HAP-1 (cell line): ENCODE data around the gene DUSP3.

Source experiments
- DNase-seq, 2 experiments: peaks; one replicate each; pipeline ENCODE4 v3.0.0-alpha.2; 2016 to 2020; ENCODE audit warnings: low spot score in 2 of 2
- H3K27me3 ChIP-seq: fragments of 250-450 bp; sonication (Bioruptor Pico); 2 replicates; pipeline ENCODE4 v1.5.1; 2020; ENCODE audit warnings: low read depth, mild to moderate bottlenecking, moderate library complexity
- H3K36me3 ChIP-seq: fragments of 250-450 bp; sonication (Bioruptor Pico); replicated peaks from 2 replicates; pipeline ENCODE4 v1.5.1; 2020; ENCODE audit warnings: mild to moderate bottlenecking
- H3K4me1 ChIP-seq: fragments of 250-450 bp; sonication (Bioruptor Pico); 2 replicates; pipeline ENCODE4 v1.5.1; 2020; ENCODE audit warnings: mild to moderate bottlenecking
- H3K4me3 ChIP-seq: fragments of 250-450 bp; sonication (Bioruptor Pico); 2 replicates; pipeline ENCODE4 v1.5.1; 2020; ENCODE audit warnings: mild to moderate bottlenecking, moderate library complexity
- H3K9me3 ChIP-seq: fragments of 250-450 bp; sonication (Bioruptor Pico); 2 replicates; pipeline ENCODE4 v1.5.1; 2020; ENCODE audit warnings: mild to moderate bottlenecking, moderate library complexity
- in situ Hi-C: fragments of 300-500 bp; cut with MboI; formaldehyde crosslinking; loops from 3 replicates; pipeline ENCODE4 v1.14.3; 2020; ENCODE audit warnings: low sequenced_read_pairs, inconsistent platforms, mixed read lengths

DUSP3 gene

DNA sequence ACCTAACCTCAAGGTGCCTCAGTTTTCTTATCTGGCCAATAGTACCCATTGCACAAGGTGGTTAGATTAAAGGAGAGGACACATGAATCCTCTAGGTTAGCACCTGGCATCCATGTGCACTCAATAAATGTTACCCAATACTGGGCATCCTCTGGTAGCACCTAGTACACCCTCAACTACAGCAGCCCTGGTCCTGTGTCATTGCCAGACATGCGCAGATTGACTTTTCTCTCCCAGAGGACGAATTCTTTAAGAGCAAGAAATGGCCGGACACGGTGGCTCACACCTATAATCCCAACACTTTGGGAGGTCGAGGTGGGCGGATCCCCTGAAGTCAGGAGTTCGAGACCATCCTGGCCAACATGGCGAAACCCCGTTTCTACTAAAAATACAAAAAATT lies 7.3 kb downstream of the DUSP3 start:
- no peak overlapping the region for H3K4me3 ChIP-seq
- no peaks in the 10 kb centered on the region for H3K4me1 ChIP-seq
- H3K9me3 ChIP-seq, result no peaks in the 10 kb centered on the region
- in situ Hi-C loops, result loop anchor here (25.0 kb wide), 1 partner anchor 109 kb away; the partner anchor contains the start of gene MEOX1
- peaks cover 52% of the 10 kb centered on the region for H3K36me3 ChIP-seq
- no peaks in the 10 kb centered on the region for H3K27me3 ChIP-seq
- DNase-seq, result no peak

DNA sequence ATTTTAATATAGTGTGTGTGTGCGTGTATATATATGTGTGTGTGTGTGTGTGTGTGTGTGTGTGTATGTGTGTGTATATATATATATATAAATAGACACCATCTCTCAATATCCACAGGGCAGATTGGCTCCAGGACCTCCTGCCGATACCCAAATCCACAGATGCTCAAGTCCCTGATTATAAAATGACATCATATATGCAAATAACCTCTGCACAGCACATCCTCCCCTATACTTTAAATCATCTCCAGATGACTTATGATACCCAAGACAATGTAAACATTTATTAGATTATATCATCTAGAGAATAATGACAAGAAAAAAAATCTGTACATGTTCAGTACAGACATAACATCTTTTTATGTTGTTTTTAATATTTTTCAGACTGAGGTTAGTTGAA lies 7.8 kb downstream of the DUSP3 start:
- H3K4me1 ChIP-seq, result no peaks in the 10 kb centered on the region
- H3K9me3 ChIP-seq, result no peaks in the 10 kb centered on the region
- no peaks in the 10 kb centered on the region for H3K27me3 ChIP-seq
- DNase-seq, result no peak
- no peak overlapping the region for H3K4me3 ChIP-seq
- peaks cover 52% of the 10 kb centered on the region for H3K36me3 ChIP-seq
- in situ Hi-C loops, result loop anchor here (25.0 kb wide), 1 partner anchor 109 kb away; the partner anchor contains the start of gene MEOX1

DNA sequence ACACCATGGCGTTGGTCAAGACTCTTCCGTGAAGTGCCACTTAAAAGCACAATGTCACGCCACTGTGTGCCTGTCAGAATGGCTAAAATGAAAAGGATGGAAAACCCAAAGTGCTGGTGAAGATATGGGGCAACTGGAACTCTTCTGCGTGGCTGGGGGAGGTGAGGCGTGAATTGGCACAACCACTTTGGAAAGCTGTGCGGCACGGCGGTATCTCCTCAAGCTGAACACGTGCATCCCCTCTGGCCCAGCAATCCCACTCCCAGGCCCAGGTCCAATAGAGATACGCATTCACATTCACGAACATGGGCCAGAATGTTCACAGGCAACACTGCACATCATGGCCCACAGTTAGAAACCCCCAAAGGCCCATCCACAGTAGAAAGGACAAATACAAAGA lies 8.9 kb downstream of the DUSP3 start:
- H3K36me3 ChIP-seq, result peaks cover 52% of the 10 kb centered on the region
- no peaks in the 10 kb centered on the region for H3K4me1 ChIP-seq
- no peaks in the 10 kb centered on the region for H3K27me3 ChIP-seq
- no peak for DNase-seq
- H3K4me3 ChIP-seq, result no peak overlapping the region
- H3K9me3 ChIP-seq, result no peaks in the 10 kb centered on the region
- in situ Hi-C loops, result loop anchor here (25.0 kb wide), 1 partner anchor 108 kb away; the partner anchor contains the start of gene MEOX1

DNA sequence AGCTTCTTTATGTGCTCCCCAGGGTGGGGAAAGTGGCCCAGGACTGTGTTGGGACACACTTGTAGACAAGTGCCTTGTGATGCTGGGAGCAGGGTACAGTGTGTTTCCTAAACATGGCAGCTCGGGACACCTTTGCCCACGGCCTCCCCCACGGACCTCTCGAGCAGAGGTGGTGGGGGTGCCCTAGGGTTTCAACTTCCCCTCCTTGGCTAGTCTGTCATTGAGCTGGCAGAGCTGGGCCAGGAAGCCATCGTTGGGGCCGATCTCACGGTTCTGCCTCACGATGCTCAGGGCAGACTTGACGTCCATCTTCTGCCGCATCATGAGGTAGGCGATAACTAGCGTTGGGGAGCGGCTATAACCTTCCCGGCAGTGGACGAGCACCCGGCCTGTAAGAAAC lies 9.4 kb downstream of the DUSP3 start:
- in situ Hi-C loops, result loop anchor here (25.0 kb wide), 1 partner anchor 107 kb away; the partner anchor contains the start of gene MEOX1
- no peaks in the 10 kb centered on the region for H3K4me1 ChIP-seq
- H3K36me3 ChIP-seq, result peaks cover 47% of the 10 kb centered on the region
- H3K4me3 ChIP-seq, result no peak overlapping the region
- H3K27me3 ChIP-seq, result no peaks in the 10 kb centered on the region
- H3K9me3 ChIP-seq, result no peaks in the 10 kb centered on the region
- no peak for DNase-seq

DNA sequence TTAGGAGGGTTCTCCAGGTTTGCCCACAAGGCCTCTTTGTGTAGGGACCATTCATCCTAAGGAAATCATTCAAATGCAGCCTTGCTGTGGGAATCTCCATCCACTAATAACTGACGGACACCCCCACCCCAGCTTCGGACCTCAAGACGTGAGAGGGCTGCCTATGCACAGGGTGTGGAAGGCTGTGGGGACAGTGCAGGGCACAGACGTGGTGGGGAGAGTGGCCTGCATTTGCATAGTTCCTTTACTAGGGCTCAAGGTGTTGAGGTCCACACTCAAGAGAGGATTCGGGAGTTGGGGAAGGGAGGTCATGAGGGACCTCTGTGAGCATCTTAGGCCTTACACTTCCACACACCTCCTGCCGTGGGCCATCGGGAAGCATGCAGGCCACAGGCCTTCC lies 9.8 kb downstream of the DUSP3 start:
- no peaks in the 10 kb centered on the region for H3K9me3 ChIP-seq
- H3K4me3 ChIP-seq, result no peak overlapping the region
- in situ Hi-C loops, result loop anchor here (25.0 kb wide), 1 partner anchor 107 kb away; the partner anchor contains the start of gene MEOX1
- no peaks in the 10 kb centered on the region for H3K27me3 ChIP-seq
- H3K4me1 ChIP-seq, result no peaks in the 10 kb centered on the region
- peaks cover 43% of the 10 kb centered on the region for H3K36me3 ChIP-seq
- no peak for DNase-seq

DNA sequence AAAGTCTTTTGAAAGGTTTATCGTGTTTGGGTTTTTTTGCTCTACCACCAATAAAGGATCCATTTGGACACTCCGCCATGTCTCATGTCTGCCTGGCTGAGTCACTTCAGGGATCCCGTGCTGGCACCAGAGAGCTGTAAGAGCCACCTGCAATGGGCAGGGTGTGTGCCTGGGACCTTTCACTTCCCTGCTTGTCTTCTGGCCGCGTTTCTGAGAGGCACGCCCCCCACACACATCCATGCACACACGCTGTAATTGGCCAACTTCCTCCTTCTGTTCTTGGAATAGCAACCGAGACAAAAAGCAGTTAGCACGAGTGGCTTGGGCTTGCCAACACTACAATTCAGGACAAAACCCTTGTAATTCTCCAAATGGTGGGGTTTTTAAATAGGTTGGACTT lies 10.4 kb downstream of the DUSP3 start:
- Histone ChIP-seq H3K36me3 (peaks cover 40% of the 10 kb centered on the region), H3K9me3 (no peaks in the 10 kb centered on the region), H3K4me1 (no peaks in the 10 kb centered on the region), H3K27me3 (no peaks in the 10 kb centered on the region), H3K4me3 (no peak overlapping the region)
- no peak for DNase-seq
- in situ Hi-C loops, result loop anchor here (25.0 kb wide), 1 partner anchor 106 kb away; the partner anchor contains the start of gene MEOX1

DNA sequence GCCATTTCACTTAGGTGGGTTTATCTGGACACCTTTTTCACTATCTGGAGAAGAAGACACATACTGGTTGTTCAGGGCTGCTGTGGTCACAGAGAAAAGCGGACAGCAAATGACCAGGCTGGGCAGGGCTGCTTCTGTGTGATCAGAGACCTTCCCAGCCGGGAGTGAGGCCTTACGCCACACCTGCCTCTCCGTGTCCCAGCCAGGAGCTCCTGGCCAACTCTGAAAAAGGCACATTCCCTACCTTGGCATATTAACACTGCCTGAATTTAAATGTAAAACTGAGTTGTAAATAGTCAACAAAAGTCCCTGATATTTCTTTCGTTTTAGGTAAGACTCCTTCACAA lies 11.1 kb downstream of the DUSP3 start:
- Histone ChIP-seq H3K27me3 (no peaks in the 10 kb centered on the region), H3K4me3 (no peak overlapping the region), H3K4me1 (no peaks in the 10 kb centered on the region), H3K36me3 (peaks cover 33% of the 10 kb centered on the region), H3K9me3 (no peaks in the 10 kb centered on the region)
- in situ Hi-C loops, result loop anchor here (25.0 kb wide), 1 partner anchor 105 kb away; the partner anchor contains the start of gene MEOX1
- no peak for DNase-seq

DNA sequence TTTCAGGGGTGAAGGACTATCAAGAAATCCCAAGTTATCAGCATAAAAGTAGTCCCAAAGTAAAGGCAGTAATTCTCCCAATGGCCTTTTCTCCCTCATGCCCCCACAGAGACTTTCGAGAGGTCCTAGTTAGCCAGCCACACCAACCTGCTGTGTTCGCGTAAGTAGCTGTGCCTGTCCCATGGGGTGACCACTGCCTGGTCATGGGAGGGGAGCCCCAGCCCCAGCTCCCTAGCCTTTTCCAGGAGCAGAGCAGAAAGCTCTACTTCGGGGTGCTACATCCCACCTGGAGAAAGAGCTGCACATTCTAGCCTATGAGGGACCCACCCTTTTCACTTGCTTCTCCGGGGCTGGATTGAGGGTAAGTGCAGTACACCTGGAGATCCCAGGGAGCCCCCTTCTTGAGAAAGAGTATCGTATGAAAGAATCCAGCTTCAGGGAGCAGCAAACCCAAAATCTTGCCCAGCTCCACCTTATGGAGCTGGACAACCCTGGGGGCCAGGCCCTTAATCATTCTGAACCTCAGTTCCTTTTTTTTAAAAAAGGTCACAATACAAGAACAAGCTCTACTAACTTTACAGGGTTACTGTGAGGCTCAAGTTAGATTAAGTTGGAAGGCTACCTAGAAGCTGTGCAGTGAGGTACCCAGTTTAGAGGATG lies 11.6 kb downstream of the DUSP3 start:
- no peak for DNase-seq
- in situ Hi-C loops, result loop anchor here (25.0 kb wide), 1 partner anchor 105 kb away; the partner anchor contains the start of gene MEOX1
- Histone ChIP-seq H3K27me3 (no peaks in the 10 kb centered on the region), H3K9me3 (no peaks in the 10 kb centered on the region), H3K4me3 (no peak overlapping the region), H3K36me3 (peaks cover 28% of the 10 kb centered on the region), H3K4me1 (no peaks in the 10 kb centered on the region)

DNA sequence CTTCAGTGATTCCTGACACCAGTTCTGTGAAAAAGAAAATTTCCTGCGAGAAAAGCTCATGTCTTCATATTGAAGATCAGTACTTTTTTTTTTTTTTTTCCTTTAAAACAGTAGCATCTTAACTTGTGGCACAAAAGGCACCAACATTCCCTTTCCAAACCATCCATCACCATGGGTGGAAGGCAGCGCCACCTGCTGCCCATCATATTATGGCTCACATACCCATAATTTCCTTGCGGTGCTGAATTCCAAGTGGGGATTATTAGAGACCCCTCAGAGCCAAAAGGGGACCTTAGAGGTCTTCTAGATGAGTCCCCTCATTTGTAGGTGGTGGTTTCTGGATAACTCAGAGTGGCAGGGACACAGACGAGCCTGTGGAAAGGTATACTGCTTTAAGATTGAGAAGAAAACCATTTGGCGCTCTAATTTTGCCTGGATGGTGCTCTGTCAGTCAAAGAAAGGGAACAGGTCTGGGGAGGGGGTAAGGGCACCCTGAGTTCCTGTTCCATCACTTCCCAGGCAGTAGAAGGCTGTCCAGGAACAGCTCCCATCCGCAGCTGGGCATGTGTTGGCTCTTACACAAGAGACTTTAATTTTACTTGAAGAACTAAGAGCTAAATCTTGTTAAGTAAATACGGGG lies 12.2 kb downstream of the DUSP3 start:
- Histone ChIP-seq H3K4me3 (no peak overlapping the region), H3K36me3 (peaks cover 24% of the 10 kb centered on the region), H3K27me3 (no peaks in the 10 kb centered on the region), H3K4me1 (no peaks in the 10 kb centered on the region), H3K9me3 (no peaks in the 10 kb centered on the region)
- peak; percentile 34 to 85 for DNase-seq
- in situ Hi-C loops, result loop anchor here (25.0 kb wide), 1 partner anchor 104 kb away; the partner anchor contains the start of gene MEOX1

DNA sequence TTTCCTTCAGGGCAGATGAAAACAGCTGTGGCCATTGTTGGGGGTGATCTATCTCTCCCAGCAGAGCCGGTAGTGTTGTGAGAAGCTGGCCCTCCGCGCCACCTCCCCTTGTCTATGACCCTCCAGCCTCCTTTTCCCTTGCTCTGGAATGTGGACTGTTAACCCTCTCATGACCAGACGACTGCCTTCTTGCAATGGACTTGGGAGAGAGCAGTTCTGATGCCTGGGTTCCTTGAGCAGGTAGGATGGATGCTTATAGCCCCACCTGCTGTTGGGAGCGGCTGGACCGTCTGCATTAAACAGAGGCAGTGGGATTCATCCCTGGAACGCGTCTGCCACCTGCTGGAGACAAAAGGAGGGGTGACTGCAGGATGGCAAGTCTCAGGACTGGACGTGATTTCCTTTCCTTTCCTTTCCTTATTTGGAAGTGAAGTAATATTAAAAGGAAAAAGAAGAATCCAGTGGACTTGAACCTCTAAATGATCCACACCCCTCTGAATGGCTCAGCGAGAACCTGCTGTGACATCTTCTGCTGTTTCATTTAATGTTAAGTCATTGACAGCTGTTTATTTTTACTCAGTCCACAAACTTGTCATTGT lies 18.4 kb downstream of the DUSP3 start:
- in situ Hi-C loops, result loop anchor here (5.0 to 25.0 kb wide), 2 partner anchors 98 to 183 kb away; partner anchors contain the start of gene MEOX1
- H3K27me3 ChIP-seq, result no peaks in the 10 kb centered on the region
- DNase-seq, result peak; percentile 86 to 97

DNA sequence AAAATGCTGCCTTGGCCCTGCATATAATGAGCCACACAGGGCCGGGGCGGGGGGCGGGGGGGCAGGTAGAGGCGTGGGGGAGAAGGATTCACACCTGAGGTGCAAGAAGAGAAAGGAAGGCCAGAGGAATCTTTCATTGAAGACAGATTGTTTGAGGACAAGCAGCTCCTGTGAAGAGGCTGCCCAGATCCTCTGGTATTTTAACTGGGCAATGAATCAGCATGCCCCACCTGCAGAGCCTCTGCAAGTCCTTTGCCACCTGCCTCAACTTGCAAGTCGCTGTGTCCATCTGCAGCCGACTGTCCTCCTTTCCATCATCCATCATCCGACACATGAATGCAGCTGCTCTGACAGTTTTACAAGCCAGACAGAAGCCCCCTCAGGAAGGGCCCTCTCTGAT lies 18.9 kb downstream of the DUSP3 start:
- Histone ChIP-seq H3K27me3 (no peaks in the 10 kb centered on the region), H3K4me3 (no peak overlapping the region), H3K36me3 (no peaks in the 10 kb centered on the region), H3K9me3 (no peaks in the 10 kb centered on the region), H3K4me1 (peaks cover 2% of the 10 kb centered on the region; the same call in 1 of the 2 replicates)
- in situ Hi-C loops, result loop anchor here (5.0 to 25.0 kb wide), 2 partner anchors 98 to 183 kb away; partner anchors contain the start of gene MEOX1
- no peak for DNase-seq

More for the DNA sequence above, 18.4 kb downstream of the DUSP3 start:
- Histone ChIP-seq H3K4me1 (peaks cover 2% of the 10 kb centered on the region; the same call in 1 of the 2 replicates), H3K4me3 (no peak overlapping the region), H3K36me3 (no peaks in the 10 kb centered on the region), H3K9me3 (no peaks in the 10 kb centered on the region)

DNA sequence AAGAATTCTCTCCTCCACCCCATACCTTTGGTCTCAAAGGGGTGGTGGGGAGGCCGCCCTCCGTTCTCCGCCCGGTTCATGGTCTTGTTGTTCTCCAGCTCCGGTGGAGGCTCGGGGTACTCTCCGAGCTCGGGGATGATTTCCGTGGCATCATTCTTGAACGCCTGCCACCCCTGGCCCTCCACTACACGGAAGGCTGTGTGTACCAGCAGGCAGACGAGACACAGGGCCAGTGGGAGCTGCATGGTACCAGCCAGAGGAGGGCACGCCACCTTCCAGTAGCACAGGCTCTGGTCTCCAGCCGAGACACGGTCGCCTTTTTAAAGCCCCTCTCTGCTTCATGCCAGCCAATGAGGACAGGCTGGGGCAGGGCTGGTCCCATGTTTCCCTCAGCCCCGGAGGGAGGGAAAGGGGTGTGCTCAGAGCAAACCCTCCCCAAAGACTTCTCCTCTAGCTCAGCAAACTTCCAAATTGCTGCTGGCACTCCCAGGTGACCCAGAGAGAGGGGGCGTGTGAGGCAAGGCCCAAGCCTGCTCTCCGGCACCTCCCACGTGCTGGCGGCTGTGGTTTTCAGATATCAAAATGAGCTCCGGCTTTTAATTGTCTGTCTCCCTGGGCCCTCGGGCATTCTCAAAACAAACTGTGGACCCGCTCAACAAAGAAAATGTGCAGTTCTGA lies 20.1 kb downstream of the DUSP3 start, which contains the start of gene SOST:
SOST (minus strand) TSS at position 295 of the 678 bp plus-strand sequence; CDS start at position 245, 50 bp downstream.
- in situ Hi-C loops, result loop anchor here (25.0 kb wide), 1 partner anchor 96 kb away; the partner anchor contains the start of gene MEOX1
- H3K4me1 ChIP-seq, result peaks cover 2% of the 10 kb centered on the region; the same call in 1 of the 2 replicates
- H3K9me3 ChIP-seq, result no peaks in the 10 kb centered on the region
- H3K27me3 ChIP-seq, result no peaks in the 10 kb centered on the region
- DNase-seq, result peak in 1 of 2 experiments; percentile 40
- H3K4me3 ChIP-seq, result no peak within 1 kb of the TSS
- H3K36me3 ChIP-seq, result no peaks in the 10 kb centered on the region

DNA sequence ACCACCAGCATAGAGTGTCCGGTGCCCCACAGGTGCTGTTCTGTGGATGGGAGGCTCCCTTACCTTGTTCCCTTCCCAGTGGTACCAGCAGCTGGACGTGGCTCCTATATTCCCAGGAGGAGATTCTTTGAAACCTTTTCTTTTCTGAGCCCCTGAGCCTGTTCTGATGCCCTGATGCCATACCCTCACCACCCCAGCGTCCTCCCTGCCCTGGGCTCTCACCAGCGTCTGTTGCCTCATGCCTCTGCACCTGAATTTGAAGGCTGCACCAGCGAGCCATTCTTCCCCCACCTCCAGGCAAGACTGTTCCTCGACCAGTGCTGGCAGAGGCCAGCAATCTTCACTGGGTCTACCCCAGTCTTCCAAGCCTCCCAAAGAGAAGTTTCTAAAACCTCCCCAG lies 20.7 kb downstream of the DUSP3 start:
- in situ Hi-C loops, result loop anchor here (25.0 kb wide), 1 partner anchor 96 kb away; the partner anchor contains the start of gene MEOX1
- H3K9me3 ChIP-seq, result no peaks in the 10 kb centered on the region
- H3K4me3 ChIP-seq, result no peak overlapping the region
- no peaks in the 10 kb centered on the region for H3K36me3 ChIP-seq
- H3K27me3 ChIP-seq, result no peaks in the 10 kb centered on the region
- peaks cover 2% of the 10 kb centered on the region; the same call in 1 of the 2 replicates for H3K4me1 ChIP-seq
- DNase-seq, result no peak
